Measurements from ENCODE around the gene ANAPC2. TPM values are rescaled to one million over a fixed set of nuclear protein-coding genes. Genes with fewer than 3 reads are reported as not detected.

Gene ANAPC2
- total and polyA plus RNA-seq, 2 of the 4 experiments (the other 2 are of a cell fraction), result 9.3 to 29.5 TPM

GRCh38 chr9:137164370-137165249 lies 23.8 kb downstream of the ANAPC2 start:
- Histone ChIP-seq H4K91ac (ENCODE audit: insufficient read depth, low read depth, low read length) (no peak overlapping the region), H2BK20ac (ENCODE audit: low read depth, low read length) (no peak overlapping the region), H3K23ac (ENCODE audit: low read depth, low read length) (no peak overlapping the region), H3K9ac (ENCODE audit: low read depth, low read length) (no peak overlapping the region), H3K4ac (ENCODE audit: low read depth, low read length) (no peak overlapping the region), H2BK5ac (ENCODE audit: low read depth, low read length, poor library complexity, severe bottlenecking) (no peak overlapping the region), H3K14ac (replicated peaks; ENCODE audit: low read depth, low read length) (no peak overlapping the region), H3K18ac (ENCODE audit: low read depth, low read length) (no peak overlapping the region), H3K27me3 (ENCODE audit: control insufficient read depth, insufficient read depth, low read length) (peaks cover 89% of the 10 kb centered on the region), H2AK9ac (replicated peaks; ENCODE audit: low read depth, low read length, poor library complexity) (no peak overlapping the region), H3K4me1 (ENCODE audit: control insufficient read depth, insufficient read depth, low read length) (peaks cover 4% of the 10 kb centered on the region; the same call in 1 of the 2 replicates), H3K4me2 (ENCODE audit: low read depth, low read length) (no peak overlapping the region), H4K8ac (ENCODE audit: low read depth in 2 of 2, low read length in 2 of 2) (no peak overlapping the region), H4K5ac (ENCODE audit: low read depth, low read length) (no peak overlapping the region), H3K56ac (ENCODE audit: extremely low read depth, insufficient read depth, low read length) (no peak overlapping the region), H2BK120ac (ENCODE audit: low read depth, low read length) (no peak overlapping the region), H3K36me3 (ENCODE audit: control insufficient read depth, insufficient read depth, low read length) (no peaks in the 10 kb centered on the region), H3K79me1 (ENCODE audit: low read depth in 1 of 2, low read length in 2 of 2) (no peaks in the 10 kb centered on the region), H2AK5ac (ENCODE audit: low read depth, low read length) (no peak overlapping the region), H2AFZ (replicated peaks; ENCODE audit: low read length, poor library complexity) (no peak overlapping the region), H2BK15ac (ENCODE audit: low read depth, low read length) (no peak overlapping the region), H4K20me1 (ENCODE audit: insufficient read depth, low read length) (no peaks in the 10 kb centered on the region), H3K9me3 (ENCODE audit: control insufficient read depth, insufficient read depth, low read length) (no peaks in the 10 kb centered on the region), H3K27ac (ENCODE audit: insufficient read depth, low read length) (no peak overlapping the region), H3K4me3 (ENCODE audit: insufficient read depth, low read depth, low read length) (no peak overlapping the region), H3K9me1 (ENCODE audit: insufficient read depth, low read length) (no peaks in the 10 kb centered on the region)
- intact Hi-C loops (cut with micrococcal nuclease), result no loop called here
- WGBS, 2 experiments (ENCODE audit: extremely low coverage in 2 of 2, insufficient read length in 1 of 2), result 25% methylated on average over 5 of the region's 34 CpGs; no CpG with 5 or more reads in 1 of the 2 experiments
- in situ Hi-C loops (cut with MboI; ENCODE audit: low sequenced_read_pairs), result no loop called here
- DNase-seq (no peak), ATAC-seq (ENCODE audit: low read depth) (no peak)
- no TSS peak for BruUV-seq (replicated peaks)
- ChIA-PET CTCF (no interaction called here), POLR2A (ENCODE audit: unreplicated experiment) (no interaction called here)
- dilution Hi-C loops (cut with HindIII; ENCODE audit: low sequenced_read_pairs, unreplicated experiment), result no loop called here
- no peak for TF ChIP-seq CHD1 (IDR thresholded peaks at IDR 0.05; ENCODE audit: low read depth, low read length)
- TF ChIP-seq ELK1 (IDR thresholded peaks at IDR 0.05; ENCODE audit: borderline replicate concordance, low read depth, low read length), result no peak
- no peak for TF ChIP-seq RCOR1 (IDR thresholded peaks at IDR 0.05; ENCODE audit: insufficient replicate concordance, low read length)
- no peak for TF ChIP-seq NFE2L2 (IDR thresholded peaks at IDR 0.05; ENCODE audit: low read depth, low read length)
- TF ChIP-seq BHLHE40 (IDR thresholded peaks at IDR 0.05; ENCODE audit: low read depth, low read length), result no peak
- TF ChIP-seq RAD21 (IDR thresholded peaks at IDR 0.05; ENCODE audit: low read length), result no peak
- no peak for TF ChIP-seq CTCF (conservative IDR thresholded peaks at IDR 0.05; ENCODE audit: low read depth, low read length)
- TF ChIP-seq MAFK (IDR thresholded peaks at IDR 0.05; ENCODE audit: low read depth, low read length), result no peak
- TF ChIP-seq SMC3 (IDR thresholded peaks at IDR 0.05; ENCODE audit: low read depth, low read length), result no peak
- TF ChIP-seq RFX5 (IDR thresholded peaks at IDR 0.05; ENCODE audit: low read depth, low read length), result no peak
- no peak for TF ChIP-seq MXI1 (IDR thresholded peaks at IDR 0.05; ENCODE audit: borderline replicate concordance, low read depth, low read length)
- TF ChIP-seq MAZ (IDR thresholded peaks at IDR 0.05; ENCODE audit: borderline replicate concordance, low read depth, low read length), result no peak
- TF ChIP-seq USF2 (IDR thresholded peaks at IDR 0.05; ENCODE audit: low read depth, low read length), result no peak
- no peak for TF ChIP-seq FOS (IDR thresholded peaks at IDR 0.05; ENCODE audit: low read depth, low read length)
